GM12878 (cell line): ENCODE data around the gene FUT8. TPM values are rescaled to one million over a fixed set of nuclear protein-coding genes. Genes with fewer than 3 reads are reported as not detected.
A peak's percentile ranks its signal among the peaks of the same experiment; 100 is the strongest.

Source experiments
- ATAC-seq: fragments of 200-7000 bp; cut with Tn5 transposase; 3 replicates; pipeline ENCODE4 v1.9.1; 2020; ENCODE audit warnings: mild to moderate bottlenecking, moderate library complexity
- BruUV-seq: library from RNA; stranded (reverse); fragments of 400-500 nt; replicated peaks from 2 replicates; lab custom pipeline; 2021; lab: Mats Ljungman, UMichigan
- CTCF ChIA-PET: fragments of 300-600 bp; sonication (Branson Sonifier 250); formaldehyde crosslinking; extraction: SDS; loops from one replicate; lab custom pipeline; 2021; ENCODE audit warnings: inconsistent platforms; lab: Yijun Ruan, JAX
- POLR2A ChIA-PET: fragments of 350-600 bp; formaldehyde crosslinking; extraction: SDS; loops from one replicate; lab custom pipeline; 2021; ENCODE audit warnings: inconsistent platforms; lab: Charles Lee
- RAD21 ChIA-PET: fragments of 300-600 bp; sonication (Branson Sonifier 250); formaldehyde crosslinking; loops from one replicate; lab custom pipeline; 2023; ENCODE audit warnings: antibody characterized with exemption; ENCODE audit not compliant: unreplicated experiment; lab: Charles Lee
- SMC1A ChIA-PET: fragments of 300-600 bp; sonication (Branson Sonifier 250); formaldehyde crosslinking; loops from one replicate; lab custom pipeline; 2023; ENCODE audit not compliant: unreplicated experiment, uncharacterized antibody; lab: Charles Lee
- DNase-seq: peaks from one replicate; pipeline ENCODE4 v3.0.0-alpha.2; 2011; ENCODE audit warnings: low read depth, low spot score
- FAIRE-seq: peaks from 3 replicates; lab custom pipeline; 2011; peaks lifted over from hg19 to GRCh38; lab: Jason Lieb, UNC
- H2AFZ ChIP-seq: 2 replicates; pipeline ENCODE4 v1.6.0; 2011; ENCODE audit warnings: low read depth, low read length, control low read depth; ENCODE audit not compliant: control insufficient read depth
- H3K27ac ChIP-seq: 2 replicates; pipeline ENCODE4 v1.5.1; 2011; ENCODE audit warnings: control low read depth; ENCODE audit not compliant: control insufficient read depth, insufficient read depth
- H3K27me3 ChIP-seq, 2 experiments: replicated peaks in 1 of 2; 2 replicates each; pipeline versions ENCODE4 v1.6.0 to v1.6.1; 2011; ENCODE audit warnings: low read length in 1 of 2; ENCODE audit not compliant: control insufficient read depth in 2 of 2, insufficient read depth in 2 of 2
- H3K36me3 ChIP-seq, 2 experiments: 2 replicates each; pipeline ENCODE4 v1.5.1; 2011; ENCODE audit warnings: low read length in 1 of 2; ENCODE audit not compliant: control insufficient read depth in 2 of 2, insufficient read depth in 2 of 2
- H3K4me1 ChIP-seq: 2 replicates; pipeline ENCODE4 v1.6.1; 2011; ENCODE audit warnings: mild to moderate bottlenecking, low read length, moderate library complexity, mixed read lengths; ENCODE audit not compliant: control insufficient read depth, insufficient read depth
- H3K4me2 ChIP-seq: 2 replicates; pipeline ENCODE4 v1.6.0; 2011; ENCODE audit warnings: control low read depth; ENCODE audit not compliant: control insufficient read depth, insufficient read depth
- H3K4me3 ChIP-seq: fragments of 200-600 bp; sonication (generic); 2 replicates; pipeline ENCODE4 v1.5.1; 2016
- H3K79me2 ChIP-seq: 2 replicates; pipeline ENCODE4 v1.6.0; 2011; ENCODE audit warnings: low read length; ENCODE audit not compliant: control insufficient read depth, insufficient read depth
- H3K9ac ChIP-seq: 2 replicates; pipeline ENCODE4 v1.8.0; 2011; ENCODE audit warnings: low read length, control low read depth, mixed read lengths; ENCODE audit not compliant: control insufficient read depth, insufficient read depth
- H3K9me3 ChIP-seq: replicated peaks from 3 replicates; pipeline ENCODE4 v1.5.1; 2011; ENCODE audit warnings: mild to moderate bottlenecking, low read length; ENCODE audit not compliant: control insufficient read depth, insufficient read depth
- H4K20me1 ChIP-seq: 2 replicates; pipeline ENCODE4 v1.6.0; 2011; ENCODE audit not compliant: control insufficient read depth, insufficient read depth
- ATF3 ChIP-seq: IDR thresholded peaks from 2 replicates; pipeline ENCODE4 v1.6.1; 2011; ENCODE audit warnings: low read depth, mild to moderate bottlenecking, low read length, moderate library complexity, borderline replicate concordance; ENCODE audit errors: extremely low read depth
- BCL11A ChIP-seq: IDR thresholded peaks from 2 replicates; pipeline ENCODE4 v1.6.1; 2011; ENCODE audit warnings: low read depth, low read length
- BMI1 ChIP-seq: fragments of 450-650 bp; IDR thresholded peaks from 2 replicates; pipeline ENCODE4 v1.6.1; 2016; ENCODE audit warnings: mild to moderate bottlenecking, moderate library complexity, borderline replicate concordance
- BRCA1 ChIP-seq: IDR thresholded peaks from 2 replicates; pipeline ENCODE4 v1.6.1; 2011; ENCODE audit warnings: low read depth, low read length, improper control_type of control experiment
- CTCF ChIP-seq, 3 experiments: IDR thresholded peaks in 2 of 3; conservative IDR thresholded peaks in 1 of 3; 2 replicates each; pipeline ENCODE4 v1.5.1; 2011; ENCODE audit warnings: low read depth in 3 of 3, low read length in 3 of 3, mild to moderate bottlenecking in 3 of 3, control low read depth in 2 of 3, moderate library complexity in 2 of 3, inconsistent platforms in 1 of 3, mixed read lengths in 1 of 3; ENCODE audit not compliant: control insufficient read depth in 2 of 3, insufficient read depth in 1 of 3; ENCODE audit errors: extremely low read depth in 1 of 3
- NRF1 ChIP-seq: conservative IDR thresholded peaks from 2 replicates; pipeline ENCODE4 v1.6.1; 2011; ENCODE audit warnings: mild to moderate bottlenecking, low read depth, low read length, improper control_type of control experiment
- RELB ChIP-seq: fragments of 450-650 bp; IDR thresholded peaks from 2 replicates; pipeline ENCODE4 v1.6.1; 2017; ENCODE audit warnings: low read depth, mild to moderate bottlenecking, moderate library complexity
- SMARCA5 ChIP-seq: fragments of 450-650 bp; IDR thresholded peaks from 2 replicates; pipeline ENCODE4 v1.6.1; 2017; ENCODE audit warnings: mild to moderate bottlenecking
- SMC3 ChIP-seq: IDR thresholded peaks from 2 replicates; pipeline ENCODE4 v1.6.1; 2011; ENCODE audit warnings: low read length, improper control_type of control experiment, borderline replicate concordance
- STAT1 ChIP-seq: fragments of 450-650 bp; conservative IDR thresholded peaks from 2 replicates; pipeline ENCODE4 v1.6.1; 2014; ENCODE audit warnings: antibody characterized with exemption, mild to moderate bottlenecking
- STAT3 ChIP-seq: IDR thresholded peaks from 2 replicates; pipeline ENCODE4 v1.6.1; 2011; ENCODE audit warnings: low read depth, low read length, improper control_type of control experiment
- USF1 ChIP-seq: IDR thresholded peaks from 2 replicates; pipeline ENCODE4 v1.6.1; 2011; ENCODE audit warnings: borderline replicate concordance, low read depth, mild to moderate bottlenecking, moderate library complexity, mixed read lengths, low read length; ENCODE audit not compliant: insufficient read depth; ENCODE audit errors: extremely low read length
- WRNIP1 ChIP-seq: IDR thresholded peaks from 2 replicates; pipeline ENCODE4 v1.6.1; 2011; ENCODE audit warnings: low read depth, low read length, improper control_type of control experiment, borderline replicate concordance
- WGBS: methylation state at CpG from one replicate; pipeline ENCODE4 v1.1.6; 2016; ENCODE audit warnings: low lambda C conversion rate; ENCODE audit not compliant: insufficient replicate concordance, insufficient coverage; ENCODE audit errors: missing lambda C conversion rate; 5-methylcytosine and 5-hydroxymethylcytosine counted together
- in situ Hi-C: fragments of 300-500 bp; cut with MboI; formaldehyde crosslinking; loops from 9 replicates; pipeline ENCODE4 v1.14.3; 2018; ENCODE audit warnings: mixed read lengths
- intact Hi-C: fragments of 100-400 bp; cut with micrococcal nuclease; formaldehyde crosslinking; loops from one replicate; pipeline ENCODE4 v1.14.2; 2022; ENCODE audit not compliant: unreplicated experiment
- polyA plus RNA-seq, 11 experiments: library from polyadenylated mRNA; depleted of rRNA in 4 of 11; unstranded in 6 of 11; stranded (reverse) in 5 of 11; fragments of >200 nt; fragmentation: Nextera tagmentation in 4 of 11; fragmentation: Illumina TruSeq in 1 of 11; extraction: Ambion mirVana in 4 of 11; extraction: Trizol in 1 of 11; gene quantifications; 1 replicate in 1 of 11; 2 replicates in 10 of 11; pipeline versions ENCODE4 v1.2.1 to v1.2.3, GENCODE V29; 2011 to 2016; ENCODE audit warnings: inconsistent platforms in 2 of 11, missing spikeins in 2 of 11, low read depth in 1 of 11
- total RNA-seq, 4 experiments: library from RNA; depleted of rRNA in 3 of 4; stranded (reverse); fragments of >200 nt in 3 of 4; fragmentation: Illumina TruSeq in 1 of 4; extraction: Trizol in 1 of 4; gene quantifications; 2 replicates each; pipeline versions ENCODE4 v1.2.1 to v1.2.3, GENCODE V29; 2013 to 2021

Gene FUT8
- total and polyA plus RNA-seq, 10 of the 15 experiments (the other 5 are each of a cell fraction or from before 2014, with no cell fraction given), result 21.3 to 106 (median 66.3) TPM

- Histone ChIP-seq H3K9me3 (peaks cover 5% of the 10 kb centered on the region; the same call in 2 of the 3 replicates), H3K36me3 (no peaks in the 10 kb centered on the region; a peak in 1 of 4 replicates), H3K9ac (no peak overlapping the region), H3K79me2 (peaks cover 9% of the 10 kb centered on the region), H2AFZ (no peak overlapping the region), H3K4me1 (no peaks in the 10 kb centered on the region), H4K20me1 (no peaks in the 10 kb centered on the region), H3K27ac (no peak overlapping the region), H3K4me2 (no peak overlapping the region), H3K27me3 (no peaks in the 10 kb centered on the region), H3K4me3 (no peak overlapping the region)
- RAD21 ChIA-PET, result no interaction called here
- POLR2A ChIA-PET, result no interaction called here
- in situ Hi-C loops, result no loop called here
- ATAC-seq, result no peak
- no peak for FAIRE-seq
- no peak for DNase-seq
- 100% methylated on average over 2 of the region's 2 CpGs for WGBS
- TF ChIP-seq WRNIP1 (no peak), RELB (no peak), BMI1 (no peak), SMC3 (peak; percentile 58; the same call in 1 of the 2 replicates), STAT3 (no peak), USF1 (no peak), CTCF (IDR thresholded peaks at IDR 0.05 in 2 of 3, conservative IDR thresholded peaks at IDR 0.05 in 1 of 3; ENCODE audit: control insufficient read depth in 2 of 3, extremely low read depth in 1 of 3, insufficient read depth in 1 of 3, low read depth in 3 of 3, low read length in 3 of 3) (peak in 2 of 3 experiments; percentile 21 to 56; a peak in 2 of 6 replicates), STAT1 (no peak), NRF1 (no peak), BCL11A (no peak), BRCA1 (no peak), ATF3 (no peak), SMARCA5 (no peak)
- SMC1A ChIA-PET, result no interaction called here
- intact Hi-C loops, result loop anchor here (2.0 to 10.0 kb wide), 4 partner anchors 190 to 438 kb away; no protein-coding TSS in a partner anchor
- CTCF ChIA-PET, result no interaction called here
- no TSS peak for BruUV-seq
These were observed 192.4 kb downstream of the FUT8 start for GRCh38 chr14:65604936-65605335.
